Measurements from ENCODE around the gene PICK1. TPM values are rescaled to one million over a fixed set of nuclear protein-coding genes. Genes with fewer than 3 reads are reported as not detected.

PICK1 gene
- total and polyA plus RNA-seq, 2 donors (not counting 1 experiment from before 2014, with no cell fraction given): 7.8 to 11.1 TPM

- TF ChIP-seq CTCF (conservative IDR thresholded peaks at IDR 0.05 in 1 of 2, IDR thresholded peaks at IDR 0.05 in 1 of 2; ENCODE audit: low read depth in 1 of 2, low read length in 2 of 2) (no peak), EZH2 (IDR thresholded peaks at IDR 0.05; ENCODE audit: low read length, missing control alignments) (no peak)
- Histone ChIP-seq H4K20me1 (ENCODE audit: control insufficient read depth, extremely low read depth, insufficient read depth, low read length) (no peaks in the 10 kb centered on the region), H3K27ac (ENCODE audit: insufficient read depth, low read length) (no peak overlapping the region), H2AFZ (ENCODE audit: low read length) (no peak overlapping the region), H3K27me3 (ENCODE audit: control insufficient read depth, insufficient read depth, low read length) (no peaks in the 10 kb centered on the region), H3K4me3 (replicated peaks in 1 of 4; ENCODE audit: control extremely low read depth in 1 of 4, insufficient read depth in 1 of 4, low read depth in 3 of 4, low read length in 4 of 4) (no peak overlapping the region), H3K9ac (ENCODE audit: insufficient read depth, low read length) (no peak overlapping the region), H3K4me2 (ENCODE audit: extremely low read depth, insufficient read depth, low read length) (no peak overlapping the region), H3K79me2 (ENCODE audit: control insufficient read depth, insufficient read depth, low read length) (no peaks in the 10 kb centered on the region), H3K36me3 (ENCODE audit: control insufficient read depth, insufficient read depth, low read length) (no peaks in the 10 kb centered on the region), H3K4me1 (ENCODE audit: control insufficient read depth, extremely low read depth, insufficient read depth, low read length) (peaks cover 4% of the 10 kb centered on the region), H3K9me3 (ENCODE audit: control insufficient read depth, insufficient read depth, low read depth, low read length) (no peaks in the 10 kb centered on the region)
- no peak for DNase-seq (ENCODE audit: low read depth in 2 of 2)
Observed at GRCh38 chr22:38017939-38018885, 39.0 kb upstream of the PICK1 start.

GRCh38 chr22:38018938-38019827, 38.0 kb upstream of the PICK1 start:
- H3K4me2 ChIP-seq (ENCODE audit: extremely low read depth, insufficient read depth, low read length): no peak overlapping the region
- H4K20me1 ChIP-seq (ENCODE audit: control insufficient read depth, extremely low read depth, insufficient read depth, low read length): no peaks in the 10 kb centered on the region
- no peaks in the 10 kb centered on the region for H3K79me2 ChIP-seq (ENCODE audit: control insufficient read depth, insufficient read depth, low read length)
- TF ChIP-seq CTCF (conservative IDR thresholded peaks at IDR 0.05 in 1 of 2, IDR thresholded peaks at IDR 0.05 in 1 of 2; ENCODE audit: low read depth in 1 of 2, low read length in 2 of 2) (no peak), EZH2 (IDR thresholded peaks at IDR 0.05; ENCODE audit: low read length, missing control alignments) (no peak)
- H3K4me3 ChIP-seq (replicated peaks in 1 of 4; ENCODE audit: control extremely low read depth in 1 of 4, insufficient read depth in 1 of 4, low read depth in 3 of 4, low read length in 4 of 4): no peak overlapping the region
- H3K27me3 ChIP-seq (ENCODE audit: control insufficient read depth, insufficient read depth, low read length): no peaks in the 10 kb centered on the region
- no peak overlapping the region for H3K27ac ChIP-seq (ENCODE audit: insufficient read depth, low read length)
- no peak overlapping the region for H2AFZ ChIP-seq (ENCODE audit: low read length)
- no peaks in the 10 kb centered on the region for H3K36me3 ChIP-seq (ENCODE audit: control insufficient read depth, insufficient read depth, low read length)
- H3K9ac ChIP-seq (ENCODE audit: insufficient read depth, low read length): no peak overlapping the region
- peaks cover 4% of the 10 kb centered on the region for H3K4me1 ChIP-seq (ENCODE audit: control insufficient read depth, extremely low read depth, insufficient read depth, low read length)
- no peaks in the 10 kb centered on the region for H3K9me3 ChIP-seq (ENCODE audit: control insufficient read depth, insufficient read depth, low read depth, low read length)
- no peak for DNase-seq (ENCODE audit: low read depth in 2 of 2)

- no peaks in the 10 kb centered on the region for H3K36me3 ChIP-seq (ENCODE audit: control insufficient read depth, insufficient read depth, low read length)
- peaks cover 11% of the 10 kb centered on the region for H3K27me3 ChIP-seq (ENCODE audit: control insufficient read depth, insufficient read depth, low read length)
- TF ChIP-seq CTCF (conservative IDR thresholded peaks at IDR 0.05 in 1 of 2, IDR thresholded peaks at IDR 0.05 in 1 of 2; ENCODE audit: low read depth in 1 of 2, low read length in 2 of 2) (no peak), EZH2 (IDR thresholded peaks at IDR 0.05; ENCODE audit: low read length, missing control alignments) (no peak)
- no peak overlapping the region for H3K27ac ChIP-seq (ENCODE audit: insufficient read depth, low read length)
- no peak overlapping the region for H2AFZ ChIP-seq (ENCODE audit: low read length)
- H3K4me1 ChIP-seq (ENCODE audit: control insufficient read depth, extremely low read depth, insufficient read depth, low read length): peaks cover 4% of the 10 kb centered on the region
- H3K4me2 ChIP-seq (ENCODE audit: extremely low read depth, insufficient read depth, low read length): no peak overlapping the region
- H3K9ac ChIP-seq (ENCODE audit: insufficient read depth, low read length): no peak overlapping the region
- H4K20me1 ChIP-seq (ENCODE audit: control insufficient read depth, extremely low read depth, insufficient read depth, low read length): no peaks in the 10 kb centered on the region
- DNase-seq (ENCODE audit: low read depth in 2 of 2): no peak
- no peaks in the 10 kb centered on the region for H3K9me3 ChIP-seq (ENCODE audit: control insufficient read depth, insufficient read depth, low read depth, low read length)
- no peaks in the 10 kb centered on the region for H3K79me2 ChIP-seq (ENCODE audit: control insufficient read depth, insufficient read depth, low read length)
- H3K4me3 ChIP-seq (replicated peaks in 1 of 4; ENCODE audit: control extremely low read depth in 1 of 4, insufficient read depth in 1 of 4, low read depth in 3 of 4, low read length in 4 of 4): no peak overlapping the region
Observed at GRCh38 chr22:38021206-38021605, 36.0 kb upstream of the PICK1 start.

Data from fibroblast of lung (primary cell).